ENCODE results near the gene TRERF1.

Gene TRERF1

DNA sequence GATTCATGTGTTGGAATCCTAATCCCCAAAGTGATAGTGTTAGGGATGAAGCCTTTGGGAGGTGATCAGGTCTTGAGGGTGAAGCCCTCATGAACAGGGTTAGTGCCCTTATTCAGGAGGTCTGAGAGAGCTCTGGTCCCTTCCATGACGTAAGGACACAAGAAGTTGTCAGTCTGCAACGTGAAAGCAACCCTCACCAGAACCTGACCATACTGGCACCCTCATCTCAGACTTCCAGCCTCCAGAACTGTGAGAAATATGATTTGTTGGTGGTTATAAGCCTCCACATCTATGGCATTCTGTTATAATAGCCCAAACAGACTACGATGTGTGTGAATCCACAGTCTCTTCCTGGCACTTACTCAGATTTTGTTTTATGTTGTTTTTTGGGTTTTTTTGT, 90.7 kb downstream of the TRERF1 start:
- no peaks in the 10 kb centered on the region for H3K27me3 ChIP-seq (ENCODE audit: control insufficient read depth in 1 of 2, insufficient read depth in 2 of 2, low read length in 2 of 2)
- no peak overlapping the region for H3K4me3 ChIP-seq (ENCODE audit: low read depth in 1 of 2, low read length in 2 of 2)
- H3K4me1 ChIP-seq (ENCODE audit: insufficient read depth, low read length): no peaks in the 10 kb centered on the region
- H3K36me3 ChIP-seq (ENCODE audit: insufficient read depth, low read length): peaks cover 6% of the 10 kb centered on the region
- H3K9ac ChIP-seq (ENCODE audit: low read length): no peak overlapping the region
- no peaks in the 10 kb centered on the region for H3K9me3 ChIP-seq (ENCODE audit: low read length)
- H3K27ac ChIP-seq (ENCODE audit: low read depth, low read length): no peak overlapping the region

DNA sequence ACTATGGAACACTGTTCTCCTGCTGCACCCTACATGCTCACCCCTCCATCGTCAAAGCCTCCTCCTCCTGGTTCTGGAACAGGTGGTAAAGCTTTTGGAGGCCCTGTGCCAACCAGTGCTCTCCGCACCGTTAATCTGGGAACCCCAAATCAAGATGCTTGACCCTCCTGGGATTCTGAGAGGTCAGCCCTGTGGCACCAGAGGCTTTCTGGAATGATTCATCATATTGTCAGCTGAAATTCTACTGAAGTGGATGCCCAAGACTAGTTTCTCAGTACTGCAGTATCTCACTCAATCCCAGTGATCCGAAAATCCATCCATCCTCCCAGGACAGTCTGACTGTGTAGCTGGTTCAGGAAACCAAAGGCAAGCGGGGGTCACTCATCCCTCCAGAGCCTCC, 92.7 kb downstream of the TRERF1 start:
- H3K27me3 ChIP-seq (ENCODE audit: control insufficient read depth in 1 of 2, insufficient read depth in 2 of 2, low read length in 2 of 2): no peaks in the 10 kb centered on the region
- peaks cover 6% of the 10 kb centered on the region for H3K36me3 ChIP-seq (ENCODE audit: insufficient read depth, low read length)
- no peak overlapping the region for H3K27ac ChIP-seq (ENCODE audit: low read depth, low read length)
- no peaks in the 10 kb centered on the region for H3K4me1 ChIP-seq (ENCODE audit: insufficient read depth, low read length)
- no peak overlapping the region for H3K4me3 ChIP-seq (ENCODE audit: low read depth in 1 of 2, low read length in 2 of 2)
- no peaks in the 10 kb centered on the region for H3K9me3 ChIP-seq (ENCODE audit: low read length)
- H3K9ac ChIP-seq (ENCODE audit: low read length): no peak overlapping the region

DNA sequence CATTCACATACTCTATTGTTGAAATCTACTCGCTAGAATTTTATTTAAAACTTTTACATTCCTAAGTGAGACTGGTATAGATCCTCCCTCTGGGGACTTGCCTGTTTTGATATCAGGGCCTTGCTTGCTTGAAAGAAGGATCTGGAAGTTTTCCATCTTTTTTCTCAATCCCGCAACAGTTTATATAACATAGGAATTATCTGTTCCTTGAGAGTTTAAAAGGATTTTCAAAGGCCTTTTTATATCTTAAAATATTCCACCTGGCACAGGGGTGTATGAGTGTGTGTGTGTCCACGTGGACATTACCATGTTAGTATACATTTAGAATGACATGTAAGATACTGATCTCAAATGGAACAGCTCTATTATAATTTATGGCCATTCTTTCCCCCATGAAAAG, 96.3 kb downstream of the TRERF1 start:
- Histone ChIP-seq H3K9ac (ENCODE audit: low read length) (no peak overlapping the region), H3K4me1 (ENCODE audit: insufficient read depth, low read length) (no peaks in the 10 kb centered on the region), H3K27ac (ENCODE audit: low read depth, low read length) (no peak overlapping the region), H3K4me3 (ENCODE audit: low read depth in 1 of 2, low read length in 2 of 2) (no peak overlapping the region), H3K9me3 (ENCODE audit: low read length) (no peaks in the 10 kb centered on the region), H3K36me3 (ENCODE audit: insufficient read depth, low read length) (no peaks in the 10 kb centered on the region), H3K27me3 (ENCODE audit: control insufficient read depth in 1 of 2, insufficient read depth in 2 of 2, low read length in 2 of 2) (no peaks in the 10 kb centered on the region)

DNA sequence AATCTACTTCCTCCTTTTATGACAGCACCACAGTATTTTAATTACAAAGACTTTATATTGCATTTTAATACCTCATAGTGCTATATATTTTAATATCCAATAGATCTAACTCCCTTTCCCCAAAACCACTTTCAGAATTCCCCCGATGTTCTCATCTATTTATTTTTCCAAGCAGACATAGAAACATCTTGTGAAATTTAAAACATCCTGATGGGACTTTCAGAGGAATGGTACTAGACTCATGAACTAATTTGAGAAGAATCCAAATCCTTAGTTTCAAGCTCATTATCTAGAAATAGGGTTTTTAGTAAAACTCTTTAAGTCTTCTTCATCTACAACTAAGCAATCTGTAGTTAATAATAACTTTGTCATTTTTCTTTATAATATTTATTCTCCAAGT, 97.0 kb downstream of the TRERF1 start:
- no peaks in the 10 kb centered on the region for H3K27me3 ChIP-seq (ENCODE audit: control insufficient read depth in 1 of 2, insufficient read depth in 2 of 2, low read length in 2 of 2)
- no peak overlapping the region for H3K4me3 ChIP-seq (ENCODE audit: low read depth in 1 of 2, low read length in 2 of 2)
- no peak overlapping the region for H3K9ac ChIP-seq (ENCODE audit: low read length)
- no peaks in the 10 kb centered on the region for H3K9me3 ChIP-seq (ENCODE audit: low read length)
- no peaks in the 10 kb centered on the region for H3K36me3 ChIP-seq (ENCODE audit: insufficient read depth, low read length)
- no peaks in the 10 kb centered on the region for H3K4me1 ChIP-seq (ENCODE audit: insufficient read depth, low read length)
- H3K27ac ChIP-seq (ENCODE audit: low read depth, low read length): no peak overlapping the region

DNA sequence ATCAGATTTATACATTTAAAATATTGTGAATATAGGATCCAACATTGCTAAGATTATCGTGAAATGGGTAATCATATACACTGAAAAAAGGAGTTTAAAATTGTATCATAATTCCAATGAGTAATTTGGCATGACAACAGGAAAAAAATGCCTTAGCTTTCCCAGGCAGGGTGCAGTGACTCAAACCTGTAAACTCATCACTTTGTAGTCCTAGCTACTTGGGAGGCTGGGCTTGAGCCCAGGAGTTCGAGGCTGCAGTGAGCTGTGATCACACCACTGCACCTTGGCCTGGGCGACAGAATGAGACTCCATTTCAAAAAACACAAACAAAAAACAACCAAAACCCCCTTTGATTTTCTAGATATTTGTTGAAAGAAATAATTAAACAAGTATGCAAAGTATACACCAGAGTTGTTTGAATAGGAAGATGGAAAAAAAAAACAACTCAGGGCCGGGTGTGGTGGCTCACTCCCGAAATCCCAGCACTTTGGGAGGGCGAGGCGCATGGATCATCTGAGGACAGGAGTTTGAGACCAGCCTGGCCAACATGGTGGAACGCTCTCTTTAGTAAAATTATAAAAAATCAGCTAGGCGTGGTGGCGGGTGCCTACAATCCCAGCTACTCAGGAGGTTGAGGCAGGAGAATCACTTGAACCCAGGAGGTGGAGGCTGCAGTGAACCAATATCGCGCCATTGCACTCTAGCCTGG, 98.7 kb downstream of the TRERF1 start:
- Histone ChIP-seq H3K27me3 (ENCODE audit: control insufficient read depth in 1 of 2, insufficient read depth in 2 of 2, low read length in 2 of 2) (no peaks in the 10 kb centered on the region), H3K36me3 (ENCODE audit: insufficient read depth, low read length) (no peaks in the 10 kb centered on the region), H3K27ac (ENCODE audit: low read depth, low read length) (no peak overlapping the region), H3K4me3 (ENCODE audit: low read depth in 1 of 2, low read length in 2 of 2) (no peak overlapping the region), H3K4me1 (ENCODE audit: insufficient read depth, low read length) (no peaks in the 10 kb centered on the region), H3K9ac (ENCODE audit: low read length) (no peak overlapping the region), H3K9me3 (ENCODE audit: low read length) (no peaks in the 10 kb centered on the region)

DNA sequence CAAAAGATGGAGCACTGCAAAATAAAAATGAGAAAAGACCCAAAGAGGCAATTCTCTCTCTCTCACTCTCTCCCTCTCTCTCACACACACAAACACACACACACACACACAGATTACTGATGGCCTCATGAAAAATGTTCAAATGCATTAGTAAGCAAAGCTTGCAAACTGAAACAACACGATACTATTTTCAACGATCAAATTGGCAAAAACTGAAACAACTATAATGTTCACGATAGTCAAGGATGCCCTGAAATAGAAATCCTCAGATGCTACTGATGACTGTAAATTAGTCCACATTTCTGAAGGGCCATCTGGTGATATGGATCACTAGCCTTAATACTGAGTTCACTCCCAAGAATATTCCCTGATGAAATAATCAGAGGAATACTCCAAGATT, 100.8 kb downstream of the TRERF1 start:
- H3K27ac ChIP-seq (ENCODE audit: low read depth, low read length): no peak overlapping the region
- H3K36me3 ChIP-seq (ENCODE audit: insufficient read depth, low read length): no peaks in the 10 kb centered on the region
- no peaks in the 10 kb centered on the region for H3K9me3 ChIP-seq (ENCODE audit: low read length)
- H3K4me1 ChIP-seq (ENCODE audit: insufficient read depth, low read length): no peaks in the 10 kb centered on the region
- H3K9ac ChIP-seq (ENCODE audit: low read length): no peak overlapping the region
- no peaks in the 10 kb centered on the region for H3K27me3 ChIP-seq (ENCODE audit: control insufficient read depth in 1 of 2, insufficient read depth in 2 of 2, low read length in 2 of 2)
- H3K4me3 ChIP-seq (ENCODE audit: low read depth in 1 of 2, low read length in 2 of 2): no peak overlapping the region

DNA sequence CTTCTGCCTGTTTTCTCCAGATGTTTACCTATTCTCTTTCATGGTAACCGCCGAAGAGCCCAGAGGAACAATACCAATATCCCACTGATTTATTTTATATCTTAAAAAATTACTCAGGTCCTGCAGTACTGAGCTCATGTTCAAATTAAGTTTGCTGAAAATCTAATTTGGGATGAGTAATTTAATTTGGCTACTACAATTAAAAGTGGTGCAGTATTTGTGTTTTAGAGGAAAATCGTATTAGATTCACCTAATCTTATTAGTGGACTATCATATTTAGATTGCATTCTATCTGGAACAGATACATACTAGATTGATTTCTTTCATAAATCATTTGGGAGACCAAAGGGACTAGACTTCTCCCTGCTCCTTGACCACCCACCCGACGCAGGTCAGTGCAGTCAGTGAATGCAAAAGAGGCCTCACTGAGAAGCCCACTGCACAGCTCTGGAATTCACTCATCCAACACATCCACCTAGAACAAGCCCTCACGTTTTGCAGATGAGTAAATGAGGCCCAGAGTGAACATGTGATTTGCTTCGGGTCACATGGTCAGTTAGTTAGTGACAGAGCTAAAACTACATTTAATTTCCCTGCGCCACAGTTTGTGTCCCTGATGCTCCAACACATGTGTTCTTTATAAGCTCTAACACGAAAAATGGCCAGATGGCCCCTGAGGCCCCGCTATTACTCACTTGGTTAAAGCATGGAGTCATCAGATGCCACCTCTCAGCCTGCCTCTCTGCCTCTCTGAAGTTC, 101.8 kb downstream of the TRERF1 start:
- Histone ChIP-seq H3K4me1 (ENCODE audit: insufficient read depth, low read length) (no peaks in the 10 kb centered on the region), H3K9me3 (ENCODE audit: low read length) (no peaks in the 10 kb centered on the region), H3K9ac (ENCODE audit: low read length) (no peak overlapping the region), H3K27ac (ENCODE audit: low read depth, low read length) (no peak overlapping the region), H3K36me3 (ENCODE audit: insufficient read depth, low read length) (no peaks in the 10 kb centered on the region), H3K27me3 (ENCODE audit: control insufficient read depth in 1 of 2, insufficient read depth in 2 of 2, low read length in 2 of 2) (no peaks in the 10 kb centered on the region), H3K4me3 (ENCODE audit: low read depth in 1 of 2, low read length in 2 of 2) (no peak overlapping the region)

DNA sequence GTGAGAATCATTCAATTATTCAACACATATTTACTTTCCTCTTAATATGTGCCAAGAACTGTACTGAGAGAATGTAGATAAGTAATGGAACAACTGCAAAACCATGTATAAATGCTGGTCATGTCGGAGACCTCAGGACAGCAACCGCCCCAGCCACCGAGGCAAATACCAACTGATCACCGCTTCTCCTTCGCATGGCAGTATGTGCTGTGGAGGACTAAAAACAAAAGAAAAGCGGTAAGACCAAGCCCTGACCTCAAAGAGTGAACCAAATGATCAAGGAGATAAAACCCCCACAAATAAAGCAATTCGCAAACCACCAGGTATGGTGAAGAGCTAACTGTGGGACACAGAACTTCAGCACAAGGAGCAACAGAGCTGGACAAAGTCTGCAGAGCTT, 104.3 kb downstream of the TRERF1 start:
- H3K4me3 ChIP-seq (ENCODE audit: low read depth in 1 of 2, low read length in 2 of 2): no peak overlapping the region
- H3K27me3 ChIP-seq (ENCODE audit: control insufficient read depth in 1 of 2, insufficient read depth in 2 of 2, low read length in 2 of 2): no peaks in the 10 kb centered on the region
- no peak overlapping the region for H3K9ac ChIP-seq (ENCODE audit: low read length)
- H3K4me1 ChIP-seq (ENCODE audit: insufficient read depth, low read length): no peaks in the 10 kb centered on the region
- H3K36me3 ChIP-seq (ENCODE audit: insufficient read depth, low read length): no peaks in the 10 kb centered on the region
- no peaks in the 10 kb centered on the region for H3K9me3 ChIP-seq (ENCODE audit: low read length)
- H3K27ac ChIP-seq (ENCODE audit: low read depth, low read length): no peak overlapping the region

DNA sequence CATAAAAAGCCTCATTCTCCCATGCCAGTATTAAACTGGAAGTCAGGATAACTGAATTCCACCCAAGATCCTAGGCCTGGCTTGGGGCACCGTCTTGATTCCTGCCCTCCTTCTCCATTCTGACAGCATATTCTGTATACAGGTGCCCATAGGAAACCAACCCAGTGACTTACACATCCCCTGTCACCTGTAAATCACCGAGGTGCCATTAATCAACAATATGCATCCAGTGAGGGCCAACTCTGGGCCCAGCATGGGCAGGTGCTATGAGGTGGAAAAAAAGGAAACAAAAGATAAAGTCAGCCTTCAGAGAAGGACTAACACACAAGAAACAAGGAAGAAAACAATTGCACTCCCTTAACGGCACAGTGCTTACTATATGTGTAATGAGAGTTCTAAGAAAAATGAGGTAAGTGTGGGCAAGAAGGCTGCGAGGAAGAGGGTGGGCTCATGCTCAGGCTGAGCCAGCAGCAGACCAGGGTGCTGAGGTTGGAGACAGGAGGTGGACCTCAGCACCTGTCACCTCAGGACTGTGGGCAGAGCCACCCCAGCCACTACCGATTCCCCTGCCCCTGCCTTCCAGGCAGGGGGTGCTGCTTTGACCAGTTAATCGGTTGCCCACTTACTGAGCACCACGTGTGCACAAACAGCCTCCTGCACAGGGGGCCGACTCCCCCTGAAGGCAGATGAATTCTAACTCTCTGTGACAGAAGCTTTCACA, 105.9 kb downstream of the TRERF1 start:
- Histone ChIP-seq H3K4me1 (ENCODE audit: insufficient read depth, low read length) (no peaks in the 10 kb centered on the region), H3K27ac (ENCODE audit: low read depth, low read length) (no peak overlapping the region), H3K9ac (ENCODE audit: low read length) (no peak overlapping the region), H3K36me3 (ENCODE audit: insufficient read depth, low read length) (no peaks in the 10 kb centered on the region), H3K9me3 (ENCODE audit: low read length) (no peaks in the 10 kb centered on the region), H3K4me3 (ENCODE audit: low read depth in 1 of 2, low read length in 2 of 2) (no peak overlapping the region), H3K27me3 (ENCODE audit: control insufficient read depth in 1 of 2, insufficient read depth in 2 of 2, low read length in 2 of 2) (no peaks in the 10 kb centered on the region)

DNA sequence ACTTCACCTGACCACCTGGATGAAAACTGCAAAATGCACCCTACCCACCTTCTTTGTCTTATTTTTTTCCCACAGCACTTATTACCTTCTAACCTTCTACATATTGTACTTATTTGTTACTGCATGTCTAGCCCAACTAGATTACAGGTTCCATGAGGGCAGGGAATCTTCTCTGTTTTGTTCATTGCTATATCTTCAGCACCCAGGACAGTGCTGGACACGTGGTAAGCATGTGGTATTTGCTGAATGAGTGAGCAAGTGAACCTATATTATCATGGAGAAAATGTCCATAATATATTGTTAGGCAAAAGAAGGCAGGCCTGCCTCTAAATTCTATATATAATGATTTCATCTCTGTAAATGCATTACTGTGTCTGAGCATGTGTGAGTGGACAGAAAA, 107.0 kb downstream of the TRERF1 start:
- H3K4me3 ChIP-seq (ENCODE audit: low read depth in 1 of 2, low read length in 2 of 2): no peak overlapping the region
- H3K27me3 ChIP-seq (ENCODE audit: control insufficient read depth in 1 of 2, insufficient read depth in 2 of 2, low read length in 2 of 2): no peaks in the 10 kb centered on the region
- H3K36me3 ChIP-seq (ENCODE audit: insufficient read depth, low read length): no peaks in the 10 kb centered on the region
- no peaks in the 10 kb centered on the region for H3K9me3 ChIP-seq (ENCODE audit: low read length)
- no peaks in the 10 kb centered on the region for H3K4me1 ChIP-seq (ENCODE audit: insufficient read depth, low read length)
- H3K27ac ChIP-seq (ENCODE audit: low read depth, low read length): no peak overlapping the region
- no peak overlapping the region for H3K9ac ChIP-seq (ENCODE audit: low read length)

DNA sequence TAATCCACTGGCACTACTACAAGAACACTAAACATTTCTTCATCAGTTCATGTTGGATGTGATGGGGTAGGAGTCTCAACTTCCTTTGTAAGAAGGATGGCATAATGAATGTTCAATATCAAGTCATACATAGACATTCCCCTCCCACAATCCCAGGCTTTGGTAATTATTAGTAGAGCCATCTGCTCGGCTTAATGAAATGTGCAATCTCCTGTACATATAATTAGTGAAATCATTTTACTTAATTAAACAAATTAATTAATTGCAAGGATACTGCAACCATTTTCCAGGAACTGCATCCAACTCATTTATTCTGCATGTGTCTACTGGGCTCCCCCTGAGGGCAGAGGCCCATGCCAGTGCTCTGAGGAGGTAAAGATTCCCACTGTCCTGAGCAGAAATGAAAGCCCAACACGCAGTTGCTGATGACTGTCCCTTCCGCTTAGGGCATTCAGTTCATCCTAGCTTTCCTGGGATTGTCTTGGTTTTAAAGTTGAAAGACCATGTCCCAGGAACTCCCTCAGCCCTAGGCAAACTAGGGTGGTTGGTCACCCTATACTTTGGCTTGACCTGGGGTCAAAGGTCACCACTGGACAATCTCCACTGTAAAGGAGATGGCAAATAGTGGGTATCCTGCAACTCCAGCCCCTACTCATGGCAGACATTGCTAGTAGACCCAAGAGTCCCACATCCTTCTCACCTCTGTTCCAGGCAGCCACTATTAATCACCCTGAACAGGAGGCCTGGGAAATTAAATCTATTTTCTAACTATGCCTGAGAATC, 109.8 kb downstream of the TRERF1 start:
- H3K36me3 ChIP-seq (ENCODE audit: insufficient read depth, low read length): no peaks in the 10 kb centered on the region
- H3K27ac ChIP-seq (ENCODE audit: low read depth, low read length): no peak overlapping the region
- H3K27me3 ChIP-seq (ENCODE audit: control insufficient read depth in 1 of 2, insufficient read depth in 2 of 2, low read length in 2 of 2): no peaks in the 10 kb centered on the region
- no peaks in the 10 kb centered on the region for H3K9me3 ChIP-seq (ENCODE audit: low read length)
- no peak overlapping the region for H3K9ac ChIP-seq (ENCODE audit: low read length)
- no peak overlapping the region for H3K4me3 ChIP-seq (ENCODE audit: low read depth in 1 of 2, low read length in 2 of 2)
- H3K4me1 ChIP-seq (ENCODE audit: insufficient read depth, low read length): no peaks in the 10 kb centered on the region

Measured in muscle layer of colon (tissue), 2 donors.